Neuronal stem cell (in vitro differentiated cells): ENCODE data around the gene ANKRD62. TPM values are rescaled to one million over a fixed set of nuclear protein-coding genes. Genes with fewer than 3 reads are reported as not detected.

ENCODE experiments used
- DNase-seq: peaks from one replicate; pipeline ENCODE4 v3.0.0-alpha.2; 2013; ENCODE audit warnings: low spot score
- H2AFZ ChIP-seq: one replicate; pipeline ENCODE4 v1.6.1; 2013; ENCODE audit warnings: mild to moderate bottlenecking, low read length, inconsistent platforms
- H2AK5ac ChIP-seq: 2 replicates; pipeline ENCODE4 v1.6.1; 2013; ENCODE audit warnings: low read depth, mild to moderate bottlenecking, inconsistent platforms, low read length, moderate library complexity, mixed read lengths
- H2BK120ac ChIP-seq: 2 replicates; pipeline ENCODE4 v1.6.1; 2013; ENCODE audit warnings: low read depth, mild to moderate bottlenecking, inconsistent platforms, low read length, moderate library complexity, mixed read lengths
- H2BK12ac ChIP-seq: one replicate; pipeline ENCODE4 v1.6.1; 2013; ENCODE audit warnings: low read length, inconsistent platforms
- H2BK15ac ChIP-seq: 2 replicates; pipeline ENCODE4 v1.6.1; 2013; ENCODE audit warnings: mild to moderate bottlenecking, low read length, inconsistent platforms, mixed read lengths
- H2BK5ac ChIP-seq: one replicate; pipeline ENCODE4 v1.6.1; 2013; ENCODE audit warnings: inconsistent platforms, mild to moderate bottlenecking, low read length, moderate library complexity
- H3K14ac ChIP-seq: one replicate; pipeline ENCODE4 v1.6.1; 2013; ENCODE audit warnings: low read length, inconsistent platforms
- H3K18ac ChIP-seq: 2 replicates; pipeline ENCODE4 v1.6.1; 2013; ENCODE audit warnings: low read length, inconsistent platforms
- H3K23ac ChIP-seq: 2 replicates; pipeline ENCODE4 v1.6.1; 2013; ENCODE audit warnings: low read depth, mild to moderate bottlenecking, mixed read lengths, low read length, inconsistent platforms; ENCODE audit not compliant: poor library complexity
- H3K27ac ChIP-seq: replicated peaks from 3 replicates; pipeline ENCODE4 v1.5.1; 2013; ENCODE audit warnings: low read length, inconsistent platforms
- H3K27me3 ChIP-seq, 3 experiments: 2 replicates each; pipeline ENCODE4 v1.6.1; 2013; ENCODE audit warnings: low read length in 3 of 3, mild to moderate bottlenecking in 2 of 3, inconsistent platforms in 1 of 3, low read depth in 1 of 3, mixed read lengths in 1 of 3, moderate library complexity in 1 of 3; ENCODE audit not compliant: control insufficient read depth in 3 of 3, insufficient read depth in 3 of 3
- H3K36me3 ChIP-seq, 2 donors: replicated peaks in 1 of 2; 2 replicates each; pipeline ENCODE4 v1.6.1; 2013; ENCODE audit warnings: low read length in 2 of 2; ENCODE audit not compliant: control insufficient read depth in 2 of 2, insufficient read depth in 2 of 2
- H3K4ac ChIP-seq: 2 replicates; pipeline ENCODE4 v1.6.1; 2013; ENCODE audit warnings: inconsistent platforms, mild to moderate bottlenecking, low read length, moderate library complexity
- H3K4me1 ChIP-seq, 2 donors: 1 replicate in 1 of 2; 2 replicates in 1 of 2; pipeline ENCODE4 v1.6.1; 2013; ENCODE audit warnings: low read length in 2 of 2, low read depth in 1 of 2; ENCODE audit not compliant: control insufficient read depth in 2 of 2, insufficient read depth in 1 of 2
- H3K4me2 ChIP-seq: one replicate; pipeline ENCODE4 v1.6.1; 2013; ENCODE audit warnings: mild to moderate bottlenecking, low read length, inconsistent platforms; ENCODE audit not compliant: insufficient read depth, poor library complexity, severe bottlenecking
- H3K4me3 ChIP-seq, 2 donors: 2 replicates each; pipeline ENCODE4 v1.5.1; 2013; ENCODE audit warnings: low read length in 2 of 2, mild to moderate bottlenecking in 2 of 2, inconsistent platforms in 1 of 2, moderate library complexity in 1 of 2
- H3K79me1 ChIP-seq: one replicate; pipeline ENCODE4 v1.6.1; 2013; ENCODE audit warnings: low read depth, mild to moderate bottlenecking, inconsistent platforms, low read length, moderate library complexity
- H3K9ac ChIP-seq: one replicate; pipeline ENCODE4 v1.6.1; 2013; ENCODE audit warnings: mild to moderate bottlenecking, low read depth, low read length, inconsistent platforms; ENCODE audit not compliant: poor library complexity
- H3K9me3 ChIP-seq, 2 donors: replicated peaks in 1 of 2; 2 replicates each; pipeline versions ENCODE3 to v1.6.1; 2013; ENCODE audit warnings: low read length in 2 of 2, mild to moderate bottlenecking in 2 of 2, inconsistent platforms in 1 of 2, low read depth in 1 of 2, mixed read lengths in 1 of 2, moderate library complexity in 1 of 2; ENCODE audit not compliant: control insufficient read depth in 2 of 2, insufficient read depth in 1 of 2
- H4K8ac ChIP-seq: one replicate; pipeline ENCODE4 v1.6.1; 2013; ENCODE audit warnings: low read depth, mild to moderate bottlenecking, inconsistent platforms, low read length, moderate library complexity
- H4K91ac ChIP-seq: one replicate; pipeline ENCODE4 v1.6.1; 2013; ENCODE audit warnings: low read length, low read depth, mild to moderate bottlenecking, inconsistent platforms; ENCODE audit not compliant: poor library complexity
- WGBS, 2 donors: extraction: QIAGEN DNeasy Blood & Tissue Kit; methylation state at CpG; one replicate each; pipeline ENCODE4 v1.1.7; 2013; ENCODE audit warnings: missing lambda C conversion rate in 2 of 2, mixed read lengths in 1 of 2; ENCODE audit not compliant: insufficient read length in 2 of 2, insufficient replicate concordance in 1 of 2; ENCODE audit errors: extremely low coverage in 2 of 2; 5-methylcytosine and 5-hydroxymethylcytosine counted together
- polyA plus RNA-seq, 2 experiments: library from polyadenylated mRNA; stranded (reverse); fragments of 200-250 nt; gene quantifications; one replicate each; pipeline ENCODE4 v1.2.3, GENCODE V29; 2013

ANKRD62 gene
- not detected for polyA plus RNA-seq (2013, experiment 1 of 2)
- not detected for polyA plus RNA-seq (2013, experiment 2 of 2)

DNA sequence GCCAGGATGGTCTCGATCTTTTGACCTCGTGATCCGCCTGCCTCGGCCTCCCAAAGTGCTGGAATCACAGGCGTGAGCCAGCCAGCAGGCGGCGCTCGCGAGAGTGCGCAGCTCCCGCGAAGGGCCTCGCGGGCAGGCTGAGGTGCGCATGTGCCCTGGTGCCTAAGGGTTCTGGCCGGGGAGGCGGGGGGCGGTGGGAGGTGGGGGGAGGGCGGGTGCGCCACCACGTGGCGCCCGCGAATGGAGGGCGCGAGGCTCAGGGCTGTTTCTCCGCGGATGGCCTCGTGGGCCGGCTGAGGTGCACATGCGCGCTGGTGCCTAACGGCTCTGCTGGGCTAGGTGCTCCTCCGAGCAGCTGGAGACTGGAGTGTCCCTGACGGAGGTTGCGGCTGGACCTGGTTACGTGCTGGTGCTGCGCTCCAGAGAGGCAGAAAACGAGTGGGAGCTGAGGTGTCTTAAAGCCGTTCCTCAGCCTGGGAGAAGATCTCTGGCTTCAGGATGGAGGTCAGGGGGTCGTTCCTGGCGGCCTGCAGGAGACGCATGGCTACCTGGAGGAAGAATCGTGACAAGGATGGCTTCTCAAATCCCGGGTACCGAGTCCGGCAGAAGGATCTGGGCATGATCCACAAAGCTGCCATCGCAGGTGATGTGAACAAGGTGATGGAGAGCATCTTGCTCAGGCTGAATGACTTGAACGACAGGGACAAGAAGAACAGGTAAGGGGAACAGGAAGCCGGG, at the start of gene ANKRD62:
Gene ANKRD62 (plus strand): TSS at position 324 of the 738 bp plus-strand sequence. CDS start 175 bp downstream, at position 499.
- Histone ChIP-seq H3K23ac (peak within 1 kb of the TSS; percentile 80), H3K27ac (no peak within 1 kb of the TSS), H2BK120ac (no peak within 1 kb of the TSS), H3K4me3 (peak within 1 kb of the TSS in 1 of 2 donors; percentile 57), H2BK12ac (no peak within 1 kb of the TSS), H3K9me3 (no peaks in the 10 kb centered on the region), H3K27me3 (peaks cover 0 to 5% (median 0%) of the 10 kb centered on the region in 3 experiments), H3K18ac (peak within 1 kb of the TSS; percentile 89), H2AFZ (no peak within 1 kb of the TSS), H3K9ac (no peak within 1 kb of the TSS), H3K4me2 (no peak within 1 kb of the TSS), H3K14ac (peak within 1 kb of the TSS; percentile 85), H4K8ac (no peak within 1 kb of the TSS), H3K4me1 (no peaks in the 10 kb centered on the region), H2AK5ac (peak within 1 kb of the TSS; percentile 84), H2BK5ac (no peak within 1 kb of the TSS), H3K36me3 (no peaks in the 10 kb centered on the region), H2BK15ac (no peak within 1 kb of the TSS), H3K4ac (no peak within 1 kb of the TSS), H4K91ac (no peak within 1 kb of the TSS), H3K79me1 (no peaks in the 10 kb centered on the region)
- DNase-seq, result no peak
- no CpG with 5 or more reads among the region's 50 CpGs for WGBS, 2 donors

DNA sequence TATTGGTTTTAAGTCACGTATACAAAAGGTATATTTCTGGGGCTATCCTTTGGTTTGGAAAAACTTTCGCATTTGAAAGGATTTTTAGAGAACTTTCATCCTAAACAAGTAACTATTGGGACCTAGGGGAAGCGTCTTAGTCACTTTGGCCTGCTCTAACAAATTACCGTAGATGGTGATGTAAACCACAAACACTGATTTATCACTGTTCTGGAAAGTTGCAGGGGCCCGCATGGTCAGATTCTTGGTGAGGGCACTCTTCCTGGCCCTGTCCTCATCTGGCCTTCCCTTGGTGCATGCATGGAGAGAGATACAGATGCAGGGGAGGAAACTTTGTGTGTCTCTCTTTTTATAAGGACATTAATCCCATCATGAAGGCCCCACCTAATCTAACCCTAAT, 49.1 kb upstream of the ANKRD62 start:
- H2AK5ac ChIP-seq, result no peak overlapping the region
- H3K4me1 ChIP-seq, result peaks cover 0 to 3% of the 10 kb centered on the region in 2 donors
- DNase-seq, result no peak
- no peak overlapping the region for H3K18ac ChIP-seq
- H3K79me1 ChIP-seq, result no peaks in the 10 kb centered on the region
- no peaks in the 10 kb centered on the region for H3K36me3 ChIP-seq
- peaks cover 0 to 35% (median 0%) of the 10 kb centered on the region in 3 experiments for H3K27me3 ChIP-seq
- H3K9me3 ChIP-seq, result no peaks in the 10 kb centered on the region
- H3K4me2 ChIP-seq, result no peak overlapping the region
- no CpG with 5 or more reads among the region's 5 CpGs for WGBS, 2 donors
- no peak overlapping the region for H4K91ac ChIP-seq
- no peak overlapping the region for H3K4me3 ChIP-seq
- no peak overlapping the region for H3K4ac ChIP-seq
- H2BK12ac ChIP-seq, result no peak overlapping the region
- H3K27ac ChIP-seq, result no peak overlapping the region
- no peak overlapping the region for H2AFZ ChIP-seq
- no peak overlapping the region for H2BK5ac ChIP-seq
- H2BK15ac ChIP-seq, result no peak overlapping the region
- H3K9ac ChIP-seq, result no peak overlapping the region
- no peak overlapping the region for H3K14ac ChIP-seq
- H2BK120ac ChIP-seq, result no peak overlapping the region
- H4K8ac ChIP-seq, result no peak overlapping the region
- no peak overlapping the region for H3K23ac ChIP-seq

DNA sequence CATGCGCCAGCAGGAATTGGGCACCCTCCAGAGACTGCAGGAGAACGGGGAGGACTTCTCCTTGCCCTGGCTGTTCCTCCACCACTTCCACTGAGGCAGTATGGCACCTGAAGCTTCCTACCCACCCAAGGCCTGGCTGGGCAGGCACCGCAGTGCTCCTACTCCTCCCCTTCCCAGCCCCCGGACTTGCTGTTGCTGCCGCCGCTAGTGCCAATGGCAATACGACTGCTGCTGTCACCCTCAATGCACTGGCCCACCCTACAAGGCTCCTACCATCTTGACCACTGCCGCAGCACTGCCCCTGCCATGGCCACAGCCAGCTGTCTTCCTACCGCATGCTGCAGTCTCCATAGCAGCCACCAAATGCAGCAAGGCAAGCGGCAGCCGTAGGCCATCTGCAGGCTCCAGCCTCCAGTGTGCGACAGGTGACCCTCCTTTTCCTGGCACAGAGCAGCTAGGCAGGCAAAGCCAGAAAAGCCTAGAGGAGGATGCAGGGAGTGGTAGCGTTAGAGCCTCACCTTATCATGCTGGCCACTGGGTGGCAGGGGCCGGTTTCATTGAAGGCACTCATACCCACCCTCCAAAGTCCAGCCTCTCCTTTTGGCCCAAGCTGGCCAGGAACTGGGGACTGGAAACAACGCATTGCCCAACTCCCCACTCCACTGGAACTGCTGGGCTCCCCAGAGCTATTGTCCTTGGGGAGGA, 47.4 kb upstream of the ANKRD62 start:
- no peak overlapping the region for H3K14ac ChIP-seq
- H4K8ac ChIP-seq, result no peak overlapping the region
- DNase-seq, result no peak
- H3K23ac ChIP-seq, result peak overlapping the region; percentile 62
- no peak overlapping the region for H2BK120ac ChIP-seq
- no peak overlapping the region for H2AFZ ChIP-seq
- no CpG with 5 or more reads among the region's 15 CpGs for WGBS, 2 donors
- peak overlapping the region; percentile 68 for H3K18ac ChIP-seq
- H2BK15ac ChIP-seq, result no peak overlapping the region
- H2BK5ac ChIP-seq, result peak overlapping the region; percentile 58
- no peaks in the 10 kb centered on the region for H3K36me3 ChIP-seq
- H2BK12ac ChIP-seq, result peak overlapping the region; percentile 75
- H3K4me1 ChIP-seq, result peaks cover 0 to 3% of the 10 kb centered on the region in 2 donors
- H3K4me2 ChIP-seq, result no peak overlapping the region
- peak overlapping the region; percentile 60 for H3K4ac ChIP-seq
- peak overlapping the region; percentile 61 for H3K9ac ChIP-seq
- H2AK5ac ChIP-seq, result peak overlapping the region; percentile 15
- H3K27ac ChIP-seq, result no peak overlapping the region
- no peaks in the 10 kb centered on the region for H3K9me3 ChIP-seq
- no peak overlapping the region for H3K4me3 ChIP-seq
- H3K27me3 ChIP-seq, result peaks cover 0 to 29% (median 0%) of the 10 kb centered on the region in 3 experiments
- H3K79me1 ChIP-seq, result no peaks in the 10 kb centered on the region
- no peak overlapping the region for H4K91ac ChIP-seq

DNA sequence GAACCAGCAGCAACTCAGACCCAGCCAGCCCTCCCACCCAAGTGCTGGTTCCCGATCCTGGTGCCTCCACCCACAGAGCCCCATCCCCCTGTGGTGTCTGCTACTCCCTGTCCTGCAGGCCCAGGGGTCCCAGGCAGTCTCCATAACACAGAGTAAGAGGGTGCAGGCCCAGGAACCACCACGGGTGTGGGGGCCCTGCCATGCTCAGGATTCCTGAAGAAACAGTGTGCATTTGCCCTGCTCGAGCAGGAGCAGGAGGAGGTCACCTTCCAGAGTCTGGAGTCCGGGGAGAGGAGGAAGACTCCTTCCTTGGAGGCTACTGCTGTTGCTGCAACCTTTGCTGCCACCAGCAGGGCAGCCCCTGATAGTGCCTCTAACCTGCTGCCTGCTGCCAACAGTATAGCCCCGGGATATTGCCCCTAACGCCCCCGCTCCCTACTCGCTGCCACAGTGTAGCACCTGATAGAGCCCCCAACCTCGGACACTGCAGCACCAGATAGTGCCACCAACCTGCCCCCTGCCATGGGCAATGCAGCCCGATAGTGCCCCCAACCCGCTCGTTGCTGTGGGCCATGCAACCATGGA, 46.8 kb upstream of the ANKRD62 start:
- Histone ChIP-seq H3K27ac (no peak overlapping the region), H3K9ac (no peak overlapping the region), H2BK5ac (no peak overlapping the region), H3K18ac (peak overlapping the region; percentile 50), H3K4me1 (peaks cover 0 to 3% of the 10 kb centered on the region in 2 donors), H2BK15ac (no peak overlapping the region), H2AK5ac (peak overlapping the region; percentile 15), H3K4ac (no peak overlapping the region), H3K79me1 (no peaks in the 10 kb centered on the region), H3K4me3 (no peak overlapping the region), H4K91ac (no peak overlapping the region), H3K23ac (no peak overlapping the region), H2BK120ac (no peak overlapping the region), H2AFZ (no peak overlapping the region), H3K27me3 (peaks cover 0 to 34% (median 0%) of the 10 kb centered on the region in 3 experiments), H3K9me3 (no peaks in the 10 kb centered on the region), H4K8ac (no peak overlapping the region), H3K4me2 (no peak overlapping the region), H2BK12ac (peak overlapping the region; percentile 2), H3K14ac (no peak overlapping the region), H3K36me3 (no peaks in the 10 kb centered on the region)
- DNase-seq, result no peak
- no CpG with 5 or more reads among the region's 12 CpGs for WGBS, 2 donors
